ENCODE results near the gene OLFM1.

GRCh38 chr9:135082536-135082935, 4.9 kb upstream of the OLFM1 start:
- TF ChIP-seq CTCF (IDR thresholded peaks at IDR 0.05), result no peak
- TF ChIP-seq POLR2A (IDR thresholded peaks at IDR 0.05), result no peak

Data from lower leg skin (tissue), 3 donors.